GM23338 (cell line): ENCODE results near the gene WFS1. TPM values are rescaled to one million over a fixed set of nuclear protein-coding genes. Genes with fewer than 3 reads are reported as not detected.

Source experiments
- ATAC-seq: fragments of 200-7000 bp; cut with Tn5 transposase; 3 replicates; pipeline ENCODE4 v1.9.1; 2020
- DNase-seq: peaks from one replicate; pipeline ENCODE4 v3.0.0-alpha.2; 2015; ENCODE audit warnings: low spot score
- H2AFZ ChIP-seq: fragments of 200-600 bp; sonication (generic); 2 replicates; pipeline ENCODE4 v1.8.0; 2016; ENCODE audit warnings: antibody characterized with exemption, mild to moderate bottlenecking, moderate library complexity
- H3F3A ChIP-seq: fragments of 200-600 bp; sonication (generic); replicated peaks from 2 replicates; pipeline ENCODE4 v1.8.0; 2017; ENCODE audit warnings: antibody characterized with exemption, mixed run types, low read depth
- H3K27ac ChIP-seq: fragments of 200-600 bp; sonication (generic); 2 replicates; pipeline ENCODE4 v1.6.1; 2016; ENCODE audit warnings: low read depth
- H3K27me3 ChIP-seq: fragments of 200-600 bp; sonication (generic); 2 replicates; pipeline ENCODE4 v1.8.0; 2016; ENCODE audit warnings: mild to moderate bottlenecking, mixed run types, moderate library complexity; ENCODE audit not compliant: insufficient read depth
- H3K36me3 ChIP-seq: fragments of 200-600 bp; sonication (generic); 2 replicates; pipeline ENCODE4 v1.8.0; 2016; ENCODE audit warnings: mild to moderate bottlenecking; ENCODE audit not compliant: insufficient read depth
- H3K4me1 ChIP-seq: fragments of 200-600 bp; sonication (generic); 2 replicates; pipeline ENCODE4 v1.8.0; 2016; ENCODE audit warnings: mild to moderate bottlenecking, moderate library complexity; ENCODE audit not compliant: insufficient read depth
- H3K4me2 ChIP-seq: fragments of 200-600 bp; sonication (generic); 2 replicates; pipeline ENCODE4 v1.7.1; 2017; ENCODE audit warnings: mixed run types
- H3K4me3 ChIP-seq: fragments of 200-600 bp; sonication (generic); 2 replicates; pipeline ENCODE4 v1.6.1; 2016; ENCODE audit warnings: mixed run types
- H3K79me2 ChIP-seq: fragments of 200-600 bp; sonication (generic); replicated peaks from 2 replicates; pipeline ENCODE4 v1.8.0; 2017; ENCODE audit warnings: mild to moderate bottlenecking; ENCODE audit not compliant: insufficient read depth
- H3K9me2 ChIP-seq: fragments of 200-600 bp; sonication (generic); 2 replicates; pipeline ENCODE4 v1.8.0; 2017; ENCODE audit not compliant: insufficient read depth
- H4K20me1 ChIP-seq: fragments of 200-600 bp; sonication (generic); replicated peaks from 2 replicates; pipeline ENCODE4 v1.8.0; 2017; ENCODE audit warnings: mild to moderate bottlenecking; ENCODE audit not compliant: insufficient read depth
- H3K27ac Mint-ChIP-seq: 2 replicates; pipeline ENCODE4 v1.8.0; 2020; ENCODE audit warnings: inconsistent platforms, mild to moderate bottlenecking, moderate library complexity, mixed read lengths
- H3K27me3 Mint-ChIP-seq: 3 replicates; pipeline ENCODE4 v1.8.0; 2022; ENCODE audit warnings: low read depth, mild to moderate bottlenecking, moderate library complexity, mixed read lengths, inconsistent platforms; ENCODE audit not compliant: insufficient read depth, poor library complexity
- H3K36me3 Mint-ChIP-seq: 3 replicates; pipeline ENCODE4 v1.8.0; 2021; ENCODE audit warnings: low read depth, mild to moderate bottlenecking, inconsistent platforms, moderate library complexity, mixed read lengths
- H3K4me1 Mint-ChIP-seq: 3 replicates; pipeline ENCODE4 v1.8.0; 2020; ENCODE audit warnings: mild to moderate bottlenecking, inconsistent platforms, mixed read lengths
- H3K4me3 Mint-ChIP-seq: 3 replicates; pipeline ENCODE4 v1.8.0; 2021; ENCODE audit warnings: moderate library complexity, mild to moderate bottlenecking, inconsistent platforms, mixed read lengths
- H3K9me3 Mint-ChIP-seq: 3 replicates; pipeline ENCODE4 v1.8.0; 2020; ENCODE audit warnings: moderate library complexity, mild to moderate bottlenecking, inconsistent platforms, mixed read lengths
- CTCF ChIP-seq, 2 experiments: fragments of 200-600 bp in 1 of 2; sonication (generic) in 1 of 2; conservative IDR thresholded peaks; 2 replicates each; pipeline versions ENCODE4 v1.5.1 to v1.6.1; 2016 to 2017; ENCODE audit warnings: antibody characterized with exemption in 2 of 2, low read depth in 2 of 2, mild to moderate bottlenecking in 2 of 2, moderate library complexity in 1 of 2
- ETS1 ChIP-seq: IDR thresholded peaks from 2 replicates; pipeline ENCODE4 v1.6.1; 2016; ENCODE audit warnings: antibody characterized with exemption
- EZH2 ChIP-seq: fragments of 200-600 bp; sonication (generic); IDR thresholded peaks from one replicate; pipeline ENCODE4 v1.8.0; 2017; ENCODE audit warnings: antibody characterized with exemption, mild to moderate bottlenecking, low read depth; ENCODE audit not compliant: unreplicated experiment
- EZH2phosphoT487 ChIP-seq: fragments of 200-600 bp; sonication (generic); IDR thresholded peaks from one replicate; pipeline ENCODE4 v1.8.1; 2018; ENCODE audit warnings: antibody characterized with exemption; ENCODE audit not compliant: unreplicated experiment
- JUNB ChIP-seq: IDR thresholded peaks from one replicate; pipeline ENCODE4 v1.6.1; 2016; ENCODE audit warnings: antibody characterized with exemption; ENCODE audit not compliant: unreplicated experiment
- NANOG ChIP-seq: IDR thresholded peaks from 2 replicates; pipeline ENCODE4 v1.6.1; 2016; ENCODE audit warnings: antibody characterized with exemption, borderline replicate concordance
- POLR2AphosphoS5 ChIP-seq: IDR thresholded peaks from 2 replicates; pipeline ENCODE4 v1.6.1; 2016; ENCODE audit warnings: antibody characterized with exemption, low read depth
- ZNF114 ChIP-seq: fragments of 250-450 bp; sonication (Bioruptor Pico); IDR thresholded peaks from 2 replicates; pipeline ENCODE4 v1.5.0; 2020; ENCODE audit warnings: mild to moderate bottlenecking, moderate library complexity
- ZNF462 ChIP-seq: fragments of 250-450 bp; sonication (Bioruptor Pico); IDR thresholded peaks from 2 replicates; pipeline ENCODE4 v1.5.0; 2020; ENCODE audit warnings: mild to moderate bottlenecking, moderate library complexity
- polyA plus RNA-seq: library from polyadenylated mRNA; unstranded; fragments of >200 nt; fragmentation: Nextera tagmentation; extraction: Ambion mirVana; gene quantifications from 2 replicates; pipeline ENCODE4 v1.2.1, GENCODE V29; 2016
- total RNA-seq: library from RNA; depleted of rRNA; stranded (reverse); fragments of >200 nt; shearing (Covaris generic); gene quantifications from 2 replicates; pipeline ENCODE4 v1.2.3, GENCODE V29; 2014

Gene WFS1
- total and polyA plus RNA-seq, 2 experiments from 2014 or later: 24.7 to 45.4 TPM

- TF ChIP-seq ZNF462 (no peak), EZH2 (no peak), EZH2phosphoT487 (no peak), ETS1 (no peak)
These were observed 61.8 kb downstream of the WFS1 start (continued) for GRCh38 chr4:6331468-6331867.

GRCh38 chr4:6332042-6332668 lies 62.5 kb downstream of the WFS1 start:
- Histone ChIP-seq H3K4me1 (peaks cover under 1% of the 10 kb centered on the region; the same call in 1 of the 2 replicates), H3K79me2 (no peaks in the 10 kb centered on the region), H3K4me3 (no peak overlapping the region), H3K27me3 (no peaks in the 10 kb centered on the region), H4K20me1 (no peaks in the 10 kb centered on the region), H3K9me2 (no peaks in the 10 kb centered on the region), H3K36me3 (no peaks in the 10 kb centered on the region), H3F3A (no peaks in the 10 kb centered on the region), H2AFZ (no peak overlapping the region), H3K4me2 (no peak overlapping the region), H3K27ac (no peak overlapping the region)
- Mint-ChIP-seq H3K4me3 (no peak overlapping the region), H3K27ac (no peak overlapping the region), H3K4me1 (peaks cover 4% of the 10 kb centered on the region; the same call in 2 of the 3 replicates), H3K36me3 (peaks cover 13% of the 10 kb centered on the region; the same call in 2 of the 3 replicates), H3K27me3 (peaks cover 13% of the 10 kb centered on the region), H3K9me3 (peaks cover 26% of the 10 kb centered on the region; the same call in 2 of the 3 replicates)
- ATAC-seq (peak; percentile 62), DNase-seq (peak; percentile 66)
- TF ChIP-seq CTCF (conservative IDR thresholded peaks at IDR 0.05; ENCODE audit: low read depth in 2 of 2): peak; percentile 68 to 91
- no peak for TF ChIP-seq NANOG
- no peak for TF ChIP-seq ZNF114
- no peak for TF ChIP-seq JUNB
- no peak for TF ChIP-seq POLR2AphosphoS5
- TF ChIP-seq EZH2: no peak
